H9 (cell line): ENCODE results near the gene ERN1. TPM values are rescaled to one million over a fixed set of nuclear protein-coding genes. Genes with fewer than 3 reads are reported as not detected.

Source experiments
- DNase-seq: peaks from one replicate; pipeline ENCODE4 v3.0.0-alpha.2; 2017
- H2AFZ ChIP-seq: one replicate; pipeline ENCODE4 v1.6.1; 2013; ENCODE audit warnings: mild to moderate bottlenecking, low read length, control low read depth, moderate library complexity
- H2AK5ac ChIP-seq: 2 replicates; pipeline ENCODE4 v1.6.1; 2013; ENCODE audit warnings: low read length, control low read depth, mixed read lengths; ENCODE audit not compliant: insufficient read length
- H2BK120ac ChIP-seq: one replicate; pipeline ENCODE4 v1.6.1; 2013; ENCODE audit warnings: low read depth, mild to moderate bottlenecking, low read length, control low read depth, inconsistent platforms; ENCODE audit not compliant: poor library complexity, severe bottlenecking
- H2BK12ac ChIP-seq: 2 replicates; pipeline ENCODE4 v1.6.1; 2013; ENCODE audit warnings: low read length, control low read depth, mixed read lengths, low read depth; ENCODE audit not compliant: insufficient read length
- H2BK15ac ChIP-seq: 2 replicates; pipeline ENCODE4 v1.6.1; 2013; ENCODE audit warnings: low read depth, low read length, control low read depth
- H2BK20ac ChIP-seq: one replicate; pipeline ENCODE4 v1.6.1; 2013; ENCODE audit warnings: low read depth, mild to moderate bottlenecking, low read length, control low read depth, inconsistent platforms; ENCODE audit not compliant: poor library complexity, severe bottlenecking
- H2BK5ac ChIP-seq: 2 replicates; pipeline ENCODE4 v1.6.1; 2013; ENCODE audit warnings: low read length, control low read depth, mixed read lengths; ENCODE audit not compliant: insufficient read length
- H3K14ac ChIP-seq: 2 replicates; pipeline ENCODE4 v1.6.1; 2013; ENCODE audit warnings: low read length, control low read depth; ENCODE audit not compliant: insufficient read depth
- H3K18ac ChIP-seq: 2 replicates; pipeline ENCODE4 v1.6.1; 2013; ENCODE audit warnings: low read depth, mild to moderate bottlenecking, mixed read lengths, low read length, control low read depth; ENCODE audit not compliant: insufficient read length
- H3K23ac ChIP-seq: 2 replicates; pipeline ENCODE4 v1.6.1; 2013; ENCODE audit warnings: low read length, control low read depth, mixed read lengths, low read depth; ENCODE audit not compliant: insufficient read length
- H3K23me2 ChIP-seq: 2 replicates; pipeline ENCODE4 v1.6.1; 2013; ENCODE audit warnings: low read depth, mild to moderate bottlenecking, mixed read lengths, low read length, control low read depth; ENCODE audit not compliant: insufficient read length, poor library complexity, severe bottlenecking
- H3K27ac ChIP-seq: 2 replicates; pipeline ENCODE4 v1.5.1; 2013; ENCODE audit warnings: low read length, control low read depth, mixed read lengths, low read depth; ENCODE audit not compliant: insufficient read length
- H3K27me3 ChIP-seq: 2 replicates; pipeline ENCODE4 v1.6.1; 2013; ENCODE audit warnings: low read length, control low read depth, inconsistent platforms; ENCODE audit not compliant: insufficient read depth
- H3K4ac ChIP-seq: 2 replicates; pipeline ENCODE4 v1.6.1; 2013; ENCODE audit warnings: low read depth, mild to moderate bottlenecking, control low read depth, inconsistent platforms, low read length, moderate library complexity
- H3K4me1 ChIP-seq: 2 replicates; pipeline ENCODE4 v1.6.1; 2013; ENCODE audit warnings: low read length, control low read depth, inconsistent platforms; ENCODE audit not compliant: insufficient read depth
- H3K4me2 ChIP-seq: 2 replicates; pipeline ENCODE4 v1.6.1; 2013; ENCODE audit warnings: low read length, control low read depth, mixed read lengths; ENCODE audit not compliant: insufficient read length, insufficient read depth
- H3K56ac ChIP-seq: 2 replicates; pipeline ENCODE4 v1.6.1; 2013; ENCODE audit warnings: low read depth, mild to moderate bottlenecking, mixed read lengths, low read length, control low read depth; ENCODE audit not compliant: insufficient read length
- H3K79me1 ChIP-seq: 2 replicates; pipeline ENCODE4 v1.6.1; 2013; ENCODE audit warnings: low read depth, mild to moderate bottlenecking, moderate library complexity, low read length, control low read depth, inconsistent platforms; ENCODE audit not compliant: insufficient read depth, poor library complexity, severe bottlenecking
- H3K79me2 ChIP-seq: 2 replicates; pipeline ENCODE4 v1.6.1; 2013; ENCODE audit warnings: low read length, control low read depth, inconsistent platforms; ENCODE audit not compliant: insufficient read depth
- H3K9ac ChIP-seq: 2 replicates; pipeline ENCODE4 v1.6.1; 2013; ENCODE audit warnings: low read length, control low read depth, mixed read lengths; ENCODE audit not compliant: insufficient read length; ENCODE audit errors: extremely low read depth
- H3K9me3 ChIP-seq: one replicate; pipeline ENCODE4 v1.6.1; 2013; ENCODE audit warnings: low read depth, low read length, inconsistent platforms; ENCODE audit not compliant: control insufficient read depth
- H3T11ph ChIP-seq: one replicate; pipeline ENCODE4 v1.6.1; 2013; ENCODE audit warnings: mild to moderate bottlenecking, low read length, control low read depth, inconsistent platforms
- H4K20me1 ChIP-seq: one replicate; pipeline ENCODE4 v1.6.1; 2013; ENCODE audit not compliant: control insufficient read depth, insufficient read length, insufficient read depth
- H4K5ac ChIP-seq: 2 replicates; pipeline ENCODE4 v1.6.1; 2013; ENCODE audit warnings: low read depth, mild to moderate bottlenecking, mixed read lengths, low read length, control low read depth; ENCODE audit not compliant: insufficient read length
- H4K8ac ChIP-seq: replicated peaks from 2 replicates; pipeline ENCODE4 v1.6.1; 2013; ENCODE audit warnings: low read length, control low read depth, mixed read lengths, low read depth; ENCODE audit not compliant: insufficient read length
- H4K91ac ChIP-seq: 2 replicates; pipeline ENCODE4 v1.6.1; 2013; ENCODE audit warnings: low read depth, mild to moderate bottlenecking, moderate library complexity, mixed read lengths, low read length, control low read depth; ENCODE audit not compliant: insufficient read length
- H3K27ac Mint-ChIP-seq, 3 experiments: 2 replicates in 2 of 3; 3 replicates in 1 of 3; pipeline ENCODE4 v1.8.0; 2020 to 2021; ENCODE audit warnings: mixed read lengths in 3 of 3, mild to moderate bottlenecking in 1 of 3, moderate library complexity in 1 of 3
- H3K27me3 Mint-ChIP-seq: 2 replicates; pipeline ENCODE4 v1.8.0; 2021; ENCODE audit warnings: low read depth, mild to moderate bottlenecking, moderate library complexity, mixed read lengths
- H3K36me3 Mint-ChIP-seq, 3 experiments: 2 replicates in 2 of 3; 3 replicates in 1 of 3; pipeline ENCODE4 v1.8.0; 2020 to 2021; ENCODE audit warnings: low read depth in 3 of 3, mixed read lengths in 3 of 3; ENCODE audit not compliant: insufficient read depth in 1 of 3
- H3K4me1 Mint-ChIP-seq, 2 experiments: 2 replicates each; pipeline ENCODE4 v1.8.0; 2020; ENCODE audit warnings: mixed read lengths in 2 of 2
- H3K4me3 Mint-ChIP-seq, 2 experiments: 2 replicates in 1 of 2; 3 replicates in 1 of 2; pipeline ENCODE4 v1.8.0; 2020 to 2021; ENCODE audit warnings: mild to moderate bottlenecking in 2 of 2, mixed read lengths in 2 of 2, moderate library complexity in 1 of 2
- H3K9me3 Mint-ChIP-seq, 2 experiments: 2 replicates in 1 of 2; 3 replicates in 1 of 2; pipeline ENCODE4 v1.8.0; 2020; ENCODE audit warnings: mild to moderate bottlenecking in 2 of 2, mixed read lengths in 2 of 2, moderate library complexity in 1 of 2
- CTCF ChIP-seq: fragments of 200-600 bp; sonication (generic); conservative IDR thresholded peaks from 3 replicates; pipeline ENCODE4 v1.8.0; 2021; ENCODE audit warnings: antibody characterized with exemption, mild to moderate bottlenecking
- WGBS: extraction: QIAGEN DNeasy Blood & Tissue Kit; methylation state at CpG from one replicate; pipeline ENCODE4 v1.1.7; 2013; ENCODE audit warnings: missing lambda C conversion rate, low lambda C conversion rate, mixed read lengths; ENCODE audit not compliant: insufficient read length; ENCODE audit errors: extremely low coverage; 5-methylcytosine and 5-hydroxymethylcytosine counted together
- total RNA-seq: library from RNA; stranded (reverse); gene quantifications from 2 replicates; pipeline ENCODE4 v1.2.1, GENCODE V29; 2021

ERN1 gene
- total RNA-seq, 1 experiment from 2014 or later, result 5.0 TPM

- H3K9ac ChIP-seq, result no peak overlapping the region
- H4K20me1 ChIP-seq, result no peaks in the 10 kb centered on the region
- H2BK12ac ChIP-seq, result no peak overlapping the region
- H4K8ac ChIP-seq, result peak overlapping the region; percentile 61
- Mint-ChIP-seq H3K36me3 (no peaks in the 10 kb centered on the region), H3K27ac (no peak overlapping the region), H3K27me3 (peaks cover 12% of the 10 kb centered on the region), H3K4me3 (peak overlapping the region; percentile 12 to 43; a peak in 3 of 5 replicates), H3K9me3 (no peaks in the 10 kb centered on the region; a peak in 1 of 5 replicates), H3K4me1 (peaks cover 3% of the 10 kb centered on the region in 2 experiments; a peak in 2 of 4 replicates)
- peak overlapping the region; percentile 22 for H3K4me2 ChIP-seq
- no peak overlapping the region for H3K27ac ChIP-seq
- no peak overlapping the region for H3K4ac ChIP-seq
- no CpG with 5 or more reads among the region's 21 CpGs for WGBS
- H3K4me1 ChIP-seq, result no peaks in the 10 kb centered on the region
- no peak overlapping the region for H4K91ac ChIP-seq
- H3K14ac ChIP-seq, result no peak overlapping the region
- no peaks in the 10 kb centered on the region for H3K9me3 ChIP-seq
- peak overlapping the region; percentile 90 for H2AFZ ChIP-seq
- H3K18ac ChIP-seq, result no peak overlapping the region
- H3K27me3 ChIP-seq, result no peaks in the 10 kb centered on the region
- no peaks in the 10 kb centered on the region for H3K79me2 ChIP-seq
- no peak overlapping the region for H3K23ac ChIP-seq
- no peak overlapping the region for H2BK20ac ChIP-seq
- peak; percentile 99 for TF ChIP-seq CTCF
- no peaks in the 10 kb centered on the region for H3K23me2 ChIP-seq
- no peak overlapping the region for H3T11ph ChIP-seq
- DNase-seq, result peak; percentile 92
- no peak overlapping the region for H2AK5ac ChIP-seq
- H2BK120ac ChIP-seq, result no peak overlapping the region
- H2BK5ac ChIP-seq, result no peak overlapping the region
- H3K56ac ChIP-seq, result no peak overlapping the region
- H4K5ac ChIP-seq, result no peak overlapping the region
- no peaks in the 10 kb centered on the region for H3K79me1 ChIP-seq
- no peak overlapping the region for H2BK15ac ChIP-seq
Measured at GRCh38 chr17:64025732-64026294, 104.1 kb downstream of the ERN1 start.
